Activated CD8-positive, alpha-beta T cell treated with anti-CD3 and anti-CD28 coated beads for 36 hours (primary cell): ENCODE data around the gene SUCLG2. TPM values are rescaled to one million over a fixed set of nuclear protein-coding genes. Genes with fewer than 3 reads are reported as not detected.

Source experiments
- ATAC-seq: fragments of 200-7000 bp; cut with Tn5 transposase; one replicate; pipeline ENCODE4 v1.10.0; 2021; ENCODE audit warnings: mild to moderate bottlenecking, moderate library complexity
- CTCF ChIA-PET: fragments of 350-600 bp; sonication (Branson Sonifier 250); formaldehyde crosslinking; loops from one replicate; lab custom pipeline; 2021; ENCODE audit warnings: antibody characterized with exemption; lab: Charles Lee
- POLR2A ChIA-PET: fragments of 350-600 bp; sonication (Branson Sonifier 250); formaldehyde crosslinking; loops from one replicate; lab custom pipeline; 2021; ENCODE audit warnings: antibody characterized with exemption; lab: Charles Lee
- DNase-seq: peaks from one replicate; pipeline ENCODE4 v3.0.0-alpha.2; 2020
- H3K27ac Mint-ChIP-seq: one replicate; pipeline ENCODE4 v1.8.0; 2021; ENCODE audit warnings: mild to moderate bottlenecking, mixed read lengths
- H3K27me3 Mint-ChIP-seq: one replicate; pipeline ENCODE4 v1.8.0; 2021; ENCODE audit warnings: mixed read lengths
- H3K36me3 Mint-ChIP-seq: one replicate; pipeline ENCODE4 v1.8.0; 2021; ENCODE audit warnings: low read depth, mixed read lengths
- H3K4me1 Mint-ChIP-seq: one replicate; pipeline ENCODE4 v1.8.0; 2021; ENCODE audit warnings: low read depth, mixed read lengths
- H3K4me3 Mint-ChIP-seq: one replicate; pipeline ENCODE4 v1.8.0; 2021; ENCODE audit warnings: mild to moderate bottlenecking, moderate library complexity, mixed read lengths
- H3K9me3 Mint-ChIP-seq: one replicate; pipeline ENCODE4 v1.8.0; 2021; ENCODE audit warnings: mixed read lengths
- intact Hi-C: fragments of 100-400 bp; cut with micrococcal nuclease; formaldehyde crosslinking; loops from one replicate; pipeline ENCODE4 v1.10.0; 2022
- total RNA-seq, 2 experiments: library from RNA; stranded (reverse); gene quantifications; one replicate each; pipeline ENCODE4 v1.2.3, GENCODE V29; 2021
- TF ChIP-seq, protein P1 (sequence below): fragments of 200-600 bp; IDR thresholded peaks from one replicate; pipeline ENCODE4 v1.8.0; 2022; ENCODE audit warnings: antibody characterized with exemption, mild to moderate bottlenecking

The SUCLG2 gene
- total RNA-seq, 2 experiments from 2014 or later: 61.3 to 65.5 TPM

DNA sequence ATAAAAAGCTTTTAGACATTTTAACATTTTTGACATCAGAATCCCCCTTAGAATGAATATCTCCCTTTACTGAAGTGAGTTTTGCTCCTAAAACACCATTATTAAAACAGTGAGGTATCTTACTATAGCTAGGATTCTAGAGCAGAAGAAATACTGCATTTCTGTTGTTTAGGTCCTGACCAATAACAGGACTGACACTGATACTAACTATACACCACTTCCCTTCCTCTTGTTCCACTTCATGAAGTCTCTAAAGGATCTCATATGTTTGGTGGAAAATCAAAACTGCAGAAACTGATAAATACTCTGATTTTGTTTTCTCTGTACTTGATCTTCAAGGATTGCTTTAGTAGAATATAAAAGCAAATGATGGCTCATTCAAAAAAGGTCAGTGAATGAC lies 230.7 kb downstream of the SUCLG2 start:
- ChIA-PET POLR2A (no interaction called here), CTCF (no interaction called here)
- TF ChIP-seq, protein P1, sequence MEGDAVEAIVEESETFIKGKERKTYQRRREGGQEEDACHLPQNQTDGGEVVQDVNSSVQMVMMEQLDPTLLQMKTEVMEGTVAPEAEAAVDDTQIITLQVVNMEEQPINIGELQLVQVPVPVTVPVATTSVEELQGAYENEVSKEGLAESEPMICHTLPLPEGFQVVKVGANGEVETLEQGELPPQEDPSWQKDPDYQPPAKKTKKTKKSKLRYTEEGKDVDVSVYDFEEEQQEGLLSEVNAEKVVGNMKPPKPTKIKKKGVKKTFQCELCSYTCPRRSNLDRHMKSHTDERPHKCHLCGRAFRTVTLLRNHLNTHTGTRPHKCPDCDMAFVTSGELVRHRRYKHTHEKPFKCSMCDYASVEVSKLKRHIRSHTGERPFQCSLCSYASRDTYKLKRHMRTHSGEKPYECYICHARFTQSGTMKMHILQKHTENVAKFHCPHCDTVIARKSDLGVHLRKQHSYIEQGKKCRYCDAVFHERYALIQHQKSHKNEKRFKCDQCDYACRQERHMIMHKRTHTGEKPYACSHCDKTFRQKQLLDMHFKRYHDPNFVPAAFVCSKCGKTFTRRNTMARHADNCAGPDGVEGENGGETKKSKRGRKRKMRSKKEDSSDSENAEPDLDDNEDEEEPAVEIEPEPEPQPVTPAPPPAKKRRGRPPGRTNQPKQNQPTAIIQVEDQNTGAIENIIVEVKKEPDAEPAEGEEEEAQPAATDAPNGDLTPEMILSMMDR: no peak
- Mint-ChIP-seq H3K27me3 (no peaks in the 10 kb centered on the region), H3K27ac (no peak overlapping the region), H3K4me3 (no peak overlapping the region), H3K4me1 (no peaks in the 10 kb centered on the region), H3K9me3 (peaks cover 20% of the 10 kb centered on the region), H3K36me3 (peaks cover 68% of the 10 kb centered on the region)
- no peak for ATAC-seq
- intact Hi-C loops: no loop called here
- DNase-seq: no peak

DNA sequence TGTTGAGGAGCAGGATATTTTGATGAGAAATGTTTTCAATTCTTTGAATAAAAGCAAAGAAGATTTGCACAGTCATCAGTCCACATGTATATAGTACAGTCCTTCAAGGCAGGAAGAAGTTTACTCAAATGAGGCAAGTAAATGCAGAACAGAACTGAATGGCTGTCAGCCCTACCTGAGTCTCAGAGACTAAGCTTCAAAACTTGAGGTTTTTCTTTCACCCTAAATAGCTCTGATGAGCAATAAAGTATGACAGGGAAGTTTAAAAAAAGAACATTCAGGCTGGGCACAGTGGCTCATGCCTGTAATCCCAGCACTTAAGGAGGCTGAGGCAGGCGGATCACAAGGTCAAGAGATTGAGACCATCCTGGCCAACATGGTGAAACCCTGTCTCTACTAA lies 232.5 kb downstream of the SUCLG2 start:
- POLR2A ChIA-PET: interaction anchor here (1.2 kb wide), 1 partner anchor 11 kb away, joined by 4 read pairs; no protein-coding TSS in a partner anchor

GRCh38 chr3:67419779-67420178 lies 234.6 kb downstream of the SUCLG2 start:
- ChIA-PET POLR2A (no interaction called here), CTCF (no interaction called here)
- DNase-seq: no peak
- Mint-ChIP-seq H3K4me3 (no peak overlapping the region), H3K27ac (no peak overlapping the region), H3K4me1 (peaks cover 5% of the 10 kb centered on the region), H3K36me3 (peaks cover 71% of the 10 kb centered on the region), H3K27me3 (no peaks in the 10 kb centered on the region), H3K9me3 (peaks cover 18% of the 10 kb centered on the region)
- intact Hi-C loops: no loop called here
- TF ChIP-seq, protein P1: no peak
- no peak for ATAC-seq

More for the DNA sequence above, 232.5 kb downstream of the SUCLG2 start:
- no peak overlapping the region for H3K4me3 Mint-ChIP-seq
- DNase-seq (no peak), ATAC-seq (no peak)
- no peaks in the 10 kb centered on the region for H3K27me3 Mint-ChIP-seq
- peaks cover 20% of the 10 kb centered on the region for H3K9me3 Mint-ChIP-seq
- TF ChIP-seq, protein P1: no peak
- no peak overlapping the region for H3K27ac Mint-ChIP-seq
- H3K36me3 Mint-ChIP-seq: peaks cover 65% of the 10 kb centered on the region
- H3K4me1 Mint-ChIP-seq: peaks cover 2% of the 10 kb centered on the region
- intact Hi-C loops: no loop called here
- CTCF ChIA-PET: interaction anchor here (0.7 kb wide), 1 partner anchor 13 kb away, joined by 4 read pairs; no protein-coding TSS in a partner anchor

DNA sequence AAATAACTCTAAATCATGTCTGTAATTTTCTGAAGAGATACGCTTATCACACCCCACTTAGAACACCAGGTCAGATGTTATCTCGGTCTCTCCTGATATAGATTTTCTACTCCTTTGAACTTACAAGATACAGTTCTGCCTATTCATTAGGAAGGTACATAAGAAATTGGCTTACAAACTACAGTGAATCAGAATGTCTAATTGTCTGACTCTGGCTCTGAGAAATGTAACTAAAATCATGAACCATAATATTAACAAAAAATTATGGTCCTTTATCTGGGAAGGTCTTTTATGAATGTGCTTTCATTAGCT lies 235.2 kb downstream of the SUCLG2 start:
- intact Hi-C loops: no loop called here
- Mint-ChIP-seq H3K4me1 (peaks cover 5% of the 10 kb centered on the region), H3K36me3 (peaks cover 64% of the 10 kb centered on the region), H3K27me3 (no peaks in the 10 kb centered on the region), H3K27ac (no peak overlapping the region), H3K9me3 (peaks cover 15% of the 10 kb centered on the region), H3K4me3 (no peak overlapping the region)
- DNase-seq (no peak), ATAC-seq (no peak)
- TF ChIP-seq, protein P1: no peak
- CTCF ChIA-PET: interaction anchor here (1.7 kb wide), 1 partner anchor 13 kb away, joined by 4 read pairs; no protein-coding TSS in a partner anchor
- POLR2A ChIA-PET: no interaction called here

DNA sequence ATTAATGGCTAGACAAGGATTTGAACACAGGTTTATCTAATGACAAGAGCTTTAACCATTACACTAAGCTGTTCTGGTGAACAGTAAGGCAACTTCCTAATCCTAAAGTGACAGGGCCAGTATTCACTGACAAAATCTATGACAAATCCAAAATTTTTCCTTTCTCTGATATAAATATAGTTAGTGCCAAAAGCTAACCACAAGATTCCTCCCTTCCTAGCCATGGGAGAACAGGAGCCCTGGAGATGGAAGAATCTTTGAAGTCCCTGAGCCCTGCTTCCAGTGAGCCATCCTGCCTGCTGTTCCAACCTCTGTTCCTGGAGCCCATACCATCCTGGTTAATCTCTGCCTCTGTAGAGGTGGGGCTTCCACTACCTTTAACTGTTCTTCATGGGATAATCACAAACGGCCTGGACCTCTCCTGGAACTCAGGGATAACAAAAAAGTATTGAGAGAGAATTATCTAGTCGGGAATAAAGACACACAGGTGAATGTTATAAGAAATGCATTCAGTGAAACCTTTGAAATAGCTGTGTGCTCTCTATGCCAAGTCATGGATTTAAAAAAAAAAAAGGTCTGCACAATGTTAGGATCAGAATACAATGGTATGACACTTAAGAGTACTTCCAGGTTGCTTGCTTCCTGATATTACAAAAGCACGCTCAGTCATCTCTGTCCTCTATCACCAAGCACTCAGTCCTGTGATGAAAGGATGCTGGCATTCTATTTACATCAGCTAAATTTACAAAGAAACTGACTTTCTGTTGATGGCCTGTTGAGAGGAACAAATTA lies 235.8 kb downstream of the SUCLG2 start:
- H3K27ac Mint-ChIP-seq: no peak overlapping the region
- DNase-seq (no peak), ATAC-seq (no peak)
- TF ChIP-seq, protein P1: no peak
- no peaks in the 10 kb centered on the region for H3K27me3 Mint-ChIP-seq
- no peak overlapping the region for H3K4me3 Mint-ChIP-seq
- intact Hi-C loops: no loop called here
- H3K9me3 Mint-ChIP-seq: peaks cover 15% of the 10 kb centered on the region
- H3K36me3 Mint-ChIP-seq: peaks cover 59% of the 10 kb centered on the region
- H3K4me1 Mint-ChIP-seq: peaks cover 5% of the 10 kb centered on the region
- CTCF ChIA-PET: interaction anchor here (1.7 kb wide), 1 partner anchor 14 kb away, joined by 4 read pairs; no protein-coding TSS in a partner anchor
- POLR2A ChIA-PET: no interaction called here
